ENCODE measurements around the gene PARP6.

Gene PARP6

DNA sequence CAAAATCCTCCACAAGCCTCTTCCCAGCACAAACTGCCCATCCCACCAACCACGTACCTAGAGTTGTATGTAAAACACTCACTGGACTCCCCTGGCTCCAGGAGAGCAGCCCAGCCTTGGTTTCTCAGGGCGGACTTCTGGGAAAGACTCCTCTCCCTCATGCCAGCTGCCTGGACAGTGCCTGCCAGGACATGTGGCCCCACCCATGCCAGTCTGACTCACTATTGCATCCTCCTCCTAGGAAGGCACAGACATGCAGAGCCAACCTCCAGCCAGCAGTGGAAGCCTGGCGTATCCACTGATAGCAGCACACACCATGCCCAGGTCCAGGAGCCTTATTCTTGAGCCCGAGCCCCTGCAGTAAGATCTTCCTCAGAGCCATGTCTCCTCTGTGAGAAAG lies 50.0 kb downstream of the PARP6 start:
- H2BK120ac ChIP-seq (ENCODE audit: low read depth, low read length): no peak overlapping the region
- H3K18ac ChIP-seq (ENCODE audit: low read depth in 1 of 2, low read length in 2 of 2): peak overlapping the region in 1 of 2 experiments; percentile 7
- no peak overlapping the region for H2BK15ac ChIP-seq (ENCODE audit: low read depth, poor library complexity, severe bottlenecking)
- H3K27ac ChIP-seq (ENCODE audit: low read length, poor library complexity, severe bottlenecking): peak overlapping the region; percentile 24
- no peak overlapping the region for H4K91ac ChIP-seq (ENCODE audit: low read length)
- no peak overlapping the region for H2BK12ac ChIP-seq (ENCODE audit: low read length in 2 of 2)
- H3K4me3 ChIP-seq (ENCODE audit: insufficient read depth in 1 of 2, low read depth in 1 of 2, low read length in 2 of 2): peak overlapping the region in 1 of 2 experiments; percentile 48
- H3K14ac ChIP-seq (ENCODE audit: low read length in 2 of 2): no peak overlapping the region
- no peak overlapping the region for H2BK5ac ChIP-seq (ENCODE audit: low read depth, low read length, poor library complexity, severe bottlenecking)
- no peak overlapping the region for H4K8ac ChIP-seq (ENCODE audit: low read length)
- no peaks in the 10 kb centered on the region for H3K79me1 ChIP-seq (replicated peaks; ENCODE audit: low read length, poor library complexity, severe bottlenecking)
- H3K4ac ChIP-seq (ENCODE audit: low read depth in 1 of 2, low read length in 2 of 2): no peak overlapping the region
- peak overlapping the region; percentile 57 for H3K9ac ChIP-seq (ENCODE audit: low read length)
- no peak for DNase-seq
- no peak overlapping the region for H2AFZ ChIP-seq (ENCODE audit: low read depth, low read length)
- H2AK5ac ChIP-seq (ENCODE audit: low read length, severe bottlenecking): no peak overlapping the region
- no peak overlapping the region for H3K4me2 ChIP-seq (ENCODE audit: low read length, poor library complexity, severe bottlenecking)
- 90% methylated on average over 4 of the region's 4 CpGs for WGBS
- peaks cover 34% of the 10 kb centered on the region for H3K4me1 ChIP-seq (ENCODE audit: control insufficient read depth, insufficient read depth, low read depth, low read length)
- H3K9me3 ChIP-seq (ENCODE audit: control insufficient read depth, low read length): no peaks in the 10 kb centered on the region
- no peaks in the 10 kb centered on the region for H3K27me3 ChIP-seq (ENCODE audit: control insufficient read depth in 1 of 2, insufficient read depth in 1 of 2, low read length in 2 of 2)
- peaks cover 31 to 79% of the 10 kb centered on the region in 2 experiments for H3K36me3 ChIP-seq (ENCODE audit: control insufficient read depth in 1 of 2, insufficient read depth in 2 of 2, low read depth in 1 of 2, low read length in 2 of 2)
- H3K23ac ChIP-seq (ENCODE audit: low read length in 2 of 2): peak overlapping the region in 1 of 2 experiments; percentile 48

DNA sequence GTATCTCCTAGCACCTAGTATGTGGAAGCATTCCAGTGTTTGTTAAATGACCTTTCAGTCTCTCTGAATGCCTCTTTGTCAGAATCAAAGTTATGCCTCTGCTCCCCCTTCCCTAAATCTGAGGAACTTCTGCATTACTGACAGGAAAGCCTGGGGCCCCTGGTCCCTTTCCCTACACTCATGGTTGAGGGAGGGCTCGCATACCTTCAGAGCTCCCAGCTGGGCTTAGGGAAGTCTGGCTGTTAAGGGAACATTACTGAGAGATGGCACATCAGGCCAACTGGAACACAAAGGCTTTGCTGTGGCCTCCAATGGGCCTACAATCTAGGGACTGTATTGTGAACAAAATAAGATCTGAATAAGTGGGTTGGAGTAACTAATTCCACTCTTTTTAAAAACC lies 51.7 kb downstream of the PARP6 start:
- Histone ChIP-seq H3K4me2 (ENCODE audit: low read length, poor library complexity, severe bottlenecking) (no peak overlapping the region), H4K91ac (ENCODE audit: low read length) (no peak overlapping the region), H3K9me3 (ENCODE audit: control insufficient read depth, low read length) (no peaks in the 10 kb centered on the region), H3K4ac (ENCODE audit: low read depth in 1 of 2, low read length in 2 of 2) (no peak overlapping the region), H2BK15ac (ENCODE audit: low read depth, poor library complexity, severe bottlenecking) (no peak overlapping the region), H3K4me3 (ENCODE audit: insufficient read depth in 1 of 2, low read depth in 1 of 2, low read length in 2 of 2) (no peak overlapping the region), H3K14ac (ENCODE audit: low read length in 2 of 2) (no peak overlapping the region), H3K27me3 (ENCODE audit: control insufficient read depth in 1 of 2, insufficient read depth in 1 of 2, low read length in 2 of 2) (no peaks in the 10 kb centered on the region), H3K9ac (ENCODE audit: low read length) (peak overlapping the region; percentile 24), H3K4me1 (ENCODE audit: control insufficient read depth, insufficient read depth, low read depth, low read length) (peaks cover 30% of the 10 kb centered on the region), H3K18ac (ENCODE audit: low read depth in 1 of 2, low read length in 2 of 2) (no peak overlapping the region), H2AFZ (ENCODE audit: low read depth, low read length) (no peak overlapping the region), H3K27ac (ENCODE audit: low read length, poor library complexity, severe bottlenecking) (peak overlapping the region; percentile 72), H2BK5ac (ENCODE audit: low read depth, low read length, poor library complexity, severe bottlenecking) (no peak overlapping the region), H2BK12ac (ENCODE audit: low read length in 2 of 2) (no peak overlapping the region), H2AK5ac (ENCODE audit: low read length, severe bottlenecking) (peak overlapping the region; percentile 76), H3K79me1 (replicated peaks; ENCODE audit: low read length, poor library complexity, severe bottlenecking) (peaks cover 3% of the 10 kb centered on the region), H3K23ac (ENCODE audit: low read length in 2 of 2) (no peak overlapping the region), H2BK120ac (ENCODE audit: low read depth, low read length) (no peak overlapping the region), H3K36me3 (ENCODE audit: control insufficient read depth in 1 of 2, insufficient read depth in 2 of 2, low read depth in 1 of 2, low read length in 2 of 2) (peaks cover 44 to 91% of the 10 kb centered on the region in 2 experiments), H4K8ac (ENCODE audit: low read length) (no peak overlapping the region)
- DNase-seq: no peak
- 75% methylated on average over 1 of the region's 1 CpG for WGBS

DNA sequence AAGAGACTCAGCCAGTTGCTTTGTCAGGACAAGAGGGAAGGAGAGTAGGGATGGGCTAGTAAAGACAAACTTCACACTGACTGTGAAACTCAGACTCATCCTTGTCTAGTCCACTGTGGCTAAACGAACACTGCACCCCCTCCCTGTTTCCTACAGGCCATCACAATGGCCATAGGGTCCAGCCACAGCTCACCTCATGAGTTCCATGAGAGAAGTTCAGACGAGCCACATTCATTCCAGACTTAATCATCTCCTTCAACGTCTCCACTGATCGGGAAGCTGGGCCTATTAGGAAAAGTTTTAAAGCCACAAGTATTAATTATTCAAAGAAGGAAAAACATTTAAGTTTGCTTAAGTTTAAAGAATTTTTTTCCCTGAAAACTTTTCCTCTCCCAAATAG lies 55.1 kb downstream of the PARP6 start:
- Histone ChIP-seq H3K79me1 (replicated peaks; ENCODE audit: low read length, poor library complexity, severe bottlenecking) (peaks cover 3% of the 10 kb centered on the region), H3K4me3 (ENCODE audit: insufficient read depth in 1 of 2, low read depth in 1 of 2, low read length in 2 of 2) (no peak overlapping the region), H3K4me2 (ENCODE audit: low read length, poor library complexity, severe bottlenecking) (no peak overlapping the region), H3K4ac (ENCODE audit: low read depth in 1 of 2, low read length in 2 of 2) (no peak overlapping the region), H3K4me1 (ENCODE audit: control insufficient read depth, insufficient read depth, low read depth, low read length) (peaks cover 13% of the 10 kb centered on the region), H2AFZ (ENCODE audit: low read depth, low read length) (no peak overlapping the region), H2BK5ac (ENCODE audit: low read depth, low read length, poor library complexity, severe bottlenecking) (no peak overlapping the region), H2BK12ac (ENCODE audit: low read length in 2 of 2) (no peak overlapping the region), H2BK15ac (ENCODE audit: low read depth, poor library complexity, severe bottlenecking) (no peak overlapping the region), H3K18ac (ENCODE audit: low read depth in 1 of 2, low read length in 2 of 2) (no peak overlapping the region), H2AK5ac (ENCODE audit: low read length, severe bottlenecking) (no peak overlapping the region), H3K36me3 (ENCODE audit: control insufficient read depth in 1 of 2, insufficient read depth in 2 of 2, low read depth in 1 of 2, low read length in 2 of 2) (peaks cover 47 to 97% of the 10 kb centered on the region in 2 experiments), H4K91ac (ENCODE audit: low read length) (no peak overlapping the region), H2BK120ac (ENCODE audit: low read depth, low read length) (no peak overlapping the region), H3K14ac (ENCODE audit: low read length in 2 of 2) (no peak overlapping the region), H3K23ac (ENCODE audit: low read length in 2 of 2) (no peak overlapping the region), H3K27me3 (ENCODE audit: control insufficient read depth in 1 of 2, insufficient read depth in 1 of 2, low read length in 2 of 2) (no peaks in the 10 kb centered on the region), H4K8ac (ENCODE audit: low read length) (no peak overlapping the region), H3K9ac (ENCODE audit: low read length) (peak overlapping the region; percentile 43), H3K27ac (ENCODE audit: low read length, poor library complexity, severe bottlenecking) (peak overlapping the region; percentile 56), H3K9me3 (ENCODE audit: control insufficient read depth, low read length) (no peaks in the 10 kb centered on the region)
- WGBS: 65% methylated on average over 2 of the region's 4 CpGs
- DNase-seq: no peak

DNA sequence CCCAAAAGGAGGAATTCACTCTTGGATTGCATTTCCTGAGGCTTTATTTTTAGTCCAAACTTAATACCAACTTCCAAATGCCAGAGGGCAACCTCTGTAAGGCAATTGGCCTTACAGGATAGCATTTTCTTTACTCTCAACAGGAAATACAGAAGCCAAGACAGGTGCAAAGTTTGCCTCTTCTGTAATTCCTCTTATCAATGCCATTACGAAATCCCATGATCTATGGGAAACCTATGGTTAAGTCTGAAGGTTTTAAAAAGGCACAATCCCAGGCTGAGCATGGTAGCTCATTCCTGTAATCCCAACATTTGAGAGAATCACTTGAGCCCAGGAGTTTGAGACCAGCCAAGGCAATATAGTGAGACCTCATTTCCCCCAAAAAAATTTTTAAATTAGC lies 56.3 kb downstream of the PARP6 start:
- no peak overlapping the region for H4K91ac ChIP-seq (ENCODE audit: low read length)
- H2BK15ac ChIP-seq (ENCODE audit: low read depth, poor library complexity, severe bottlenecking): no peak overlapping the region
- no peak overlapping the region for H2AFZ ChIP-seq (ENCODE audit: low read depth, low read length)
- H3K4ac ChIP-seq (ENCODE audit: low read depth in 1 of 2, low read length in 2 of 2): no peak overlapping the region
- H2BK5ac ChIP-seq (ENCODE audit: low read depth, low read length, poor library complexity, severe bottlenecking): no peak overlapping the region
- peaks cover 5% of the 10 kb centered on the region for H3K79me1 ChIP-seq (replicated peaks; ENCODE audit: low read length, poor library complexity, severe bottlenecking)
- 100% methylated on average over 1 of the region's 1 CpG for WGBS
- no peak overlapping the region for H3K14ac ChIP-seq (ENCODE audit: low read length in 2 of 2)
- H3K4me2 ChIP-seq (ENCODE audit: low read length, poor library complexity, severe bottlenecking): no peak overlapping the region
- no peak overlapping the region for H3K27ac ChIP-seq (ENCODE audit: low read length, poor library complexity, severe bottlenecking)
- peaks cover 11% of the 10 kb centered on the region for H3K4me1 ChIP-seq (ENCODE audit: control insufficient read depth, insufficient read depth, low read depth, low read length)
- peaks cover 58 to 99% of the 10 kb centered on the region in 2 experiments for H3K36me3 ChIP-seq (ENCODE audit: control insufficient read depth in 1 of 2, insufficient read depth in 2 of 2, low read depth in 1 of 2, low read length in 2 of 2)
- no peaks in the 10 kb centered on the region for H3K9me3 ChIP-seq (ENCODE audit: control insufficient read depth, low read length)
- H4K8ac ChIP-seq (ENCODE audit: low read length): no peak overlapping the region
- H2BK120ac ChIP-seq (ENCODE audit: low read depth, low read length): no peak overlapping the region
- H3K9ac ChIP-seq (ENCODE audit: low read length): peak overlapping the region; percentile 43
- H3K4me3 ChIP-seq (ENCODE audit: insufficient read depth in 1 of 2, low read depth in 1 of 2, low read length in 2 of 2): no peak overlapping the region
- no peak overlapping the region for H3K18ac ChIP-seq (ENCODE audit: low read depth in 1 of 2, low read length in 2 of 2)
- no peak overlapping the region for H3K23ac ChIP-seq (ENCODE audit: low read length in 2 of 2)
- no peak for DNase-seq
- H2BK12ac ChIP-seq (ENCODE audit: low read length in 2 of 2): no peak overlapping the region
- no peaks in the 10 kb centered on the region for H3K27me3 ChIP-seq (ENCODE audit: control insufficient read depth in 1 of 2, insufficient read depth in 1 of 2, low read length in 2 of 2)
- no peak overlapping the region for H2AK5ac ChIP-seq (ENCODE audit: low read length, severe bottlenecking)

All from mesenchymal stem cell (in vitro differentiated cells and primary cell).